ENCODE results near the gene FOXI1.

FOXI1 gene

DNA sequence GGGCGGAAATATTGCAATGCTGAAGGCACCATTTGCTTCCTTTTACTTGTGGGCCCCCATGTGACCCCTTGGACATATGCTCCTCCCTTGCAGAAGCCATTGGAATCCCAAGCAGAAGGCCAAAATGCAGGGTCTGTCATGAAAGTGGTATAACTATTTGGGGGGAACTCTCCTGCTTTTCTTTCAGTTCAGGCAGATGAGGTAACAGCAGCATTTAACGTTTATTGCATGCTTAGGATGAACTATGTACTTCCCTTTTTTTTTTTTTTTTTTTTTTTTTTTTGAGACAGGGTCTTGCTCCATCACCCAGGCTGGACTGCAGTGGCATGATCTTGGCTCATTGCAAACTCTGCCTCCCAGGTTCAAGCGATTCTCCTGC is 7.8 kb downstream of the FOXI1 start:
- TF ChIP-seq RARB (CRISPR knock-in tag; IDR thresholded peaks at IDR 0.05) (no peak), ZFP3 (CRISPR knock-in tag; IDR thresholded peaks at IDR 0.05) (no peak), GLIS3 (CRISPR knock-in tag; IDR thresholded peaks at IDR 0.05) (no peak), PPARA (CRISPR knock-in tag; IDR thresholded peaks at IDR 0.05; ENCODE audit: borderline replicate concordance) (no peak), ZC3H10 (CRISPR knock-in tag; IDR thresholded peaks at IDR 0.05) (no peak), ESRRG (CRISPR knock-in tag; IDR thresholded peaks at IDR 0.05) (no peak), ZNF8 (CRISPR knock-in tag; IDR thresholded peaks at IDR 0.05) (no peak), ZNF565 (CRISPR knock-in tag; conservative IDR thresholded peaks at IDR 0.05; ENCODE audit: low read depth) (no peak), ARNTL (CRISPR knock-in tag; IDR thresholded peaks at IDR 0.05; ENCODE audit: borderline replicate concordance, low read depth) (no peak), TOX (CRISPR knock-in tag; IDR thresholded peaks at IDR 0.05; ENCODE audit: borderline replicate concordance) (no peak), CSDC2 (CRISPR knock-in tag; IDR thresholded peaks at IDR 0.05) (no peak), OSR1 (CRISPR knock-in tag; IDR thresholded peaks at IDR 0.05) (no peak)
- TF ChIP-seq, protein P1, sequence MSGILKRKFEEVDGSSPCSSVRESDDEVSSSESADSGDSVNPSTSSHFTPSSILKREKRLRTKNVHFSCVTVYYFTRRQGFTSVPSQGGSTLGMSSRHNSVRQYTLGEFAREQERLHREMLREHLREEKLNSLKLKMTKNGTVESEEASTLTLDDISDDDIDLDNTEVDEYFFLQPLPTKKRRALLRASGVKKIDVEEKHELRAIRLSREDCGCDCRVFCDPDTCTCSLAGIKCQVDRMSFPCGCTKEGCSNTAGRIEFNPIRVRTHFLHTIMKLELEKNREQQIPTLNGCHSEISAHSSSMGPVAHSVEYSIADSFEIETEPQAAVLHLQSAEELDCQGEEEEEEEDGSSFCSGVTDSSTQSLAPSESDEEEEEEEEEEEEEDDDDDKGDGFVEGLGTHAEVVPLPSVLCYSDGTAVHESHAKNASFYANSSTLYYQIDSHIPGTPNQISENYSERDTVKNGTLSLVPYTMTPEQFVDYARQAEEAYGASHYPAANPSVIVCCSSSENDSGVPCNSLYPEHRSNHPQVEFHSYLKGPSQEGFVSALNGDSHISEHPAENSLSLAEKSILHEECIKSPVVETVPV (CRISPR knock-in tag; IDR thresholded peaks at IDR 0.05), result no peak
- TF ChIP-seq, protein P2, sequence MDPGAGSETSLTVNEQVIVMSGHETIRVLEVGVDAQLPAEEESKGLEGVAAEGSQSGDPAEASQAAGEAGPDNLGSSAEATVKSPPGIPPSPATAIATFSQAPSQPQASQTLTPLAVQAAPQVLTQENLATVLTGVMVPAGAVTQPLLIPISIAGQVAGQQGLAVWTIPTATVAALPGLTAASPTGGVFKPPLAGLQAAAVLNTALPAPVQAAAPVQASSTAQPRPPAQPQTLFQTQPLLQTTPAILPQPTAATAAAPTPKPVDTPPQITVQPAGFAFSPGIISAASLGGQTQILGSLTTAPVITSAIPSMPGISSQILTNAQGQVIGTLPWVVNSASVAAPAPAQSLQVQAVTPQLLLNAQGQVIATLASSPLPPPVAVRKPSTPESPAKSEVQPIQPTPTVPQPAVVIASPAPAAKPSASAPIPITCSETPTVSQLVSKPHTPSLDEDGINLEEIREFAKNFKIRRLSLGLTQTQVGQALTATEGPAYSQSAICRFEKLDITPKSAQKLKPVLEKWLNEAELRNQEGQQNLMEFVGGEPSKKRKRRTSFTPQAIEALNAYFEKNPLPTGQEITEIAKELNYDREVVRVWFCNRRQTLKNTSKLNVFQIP (CRISPR knock-in tag; IDR thresholded peaks at IDR 0.05; ENCODE audit: borderline replicate concordance, low read depth), result no peak
- TF ChIP-seq, protein P3, sequence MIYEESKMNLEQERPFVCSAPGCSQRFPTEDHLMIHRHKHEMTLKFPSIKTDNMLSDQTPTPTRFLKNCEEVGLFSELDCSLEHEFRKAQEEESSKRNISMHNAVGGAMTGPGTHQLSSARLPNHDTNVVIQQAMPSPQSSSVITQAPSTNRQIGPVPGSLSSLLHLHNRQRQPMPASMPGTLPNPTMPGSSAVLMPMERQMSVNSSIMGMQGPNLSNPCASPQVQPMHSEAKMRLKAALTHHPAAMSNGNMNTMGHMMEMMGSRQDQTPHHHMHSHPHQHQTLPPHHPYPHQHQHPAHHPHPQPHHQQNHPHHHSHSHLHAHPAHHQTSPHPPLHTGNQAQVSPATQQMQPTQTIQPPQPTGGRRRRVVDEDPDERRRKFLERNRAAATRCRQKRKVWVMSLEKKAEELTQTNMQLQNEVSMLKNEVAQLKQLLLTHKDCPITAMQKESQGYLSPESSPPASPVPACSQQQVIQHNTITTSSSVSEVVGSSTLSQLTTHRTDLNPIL (CRISPR knock-in tag; IDR thresholded peaks at IDR 0.05; ENCODE audit: low read depth), result no peak
- no peak for ATAC-seq

DNA sequence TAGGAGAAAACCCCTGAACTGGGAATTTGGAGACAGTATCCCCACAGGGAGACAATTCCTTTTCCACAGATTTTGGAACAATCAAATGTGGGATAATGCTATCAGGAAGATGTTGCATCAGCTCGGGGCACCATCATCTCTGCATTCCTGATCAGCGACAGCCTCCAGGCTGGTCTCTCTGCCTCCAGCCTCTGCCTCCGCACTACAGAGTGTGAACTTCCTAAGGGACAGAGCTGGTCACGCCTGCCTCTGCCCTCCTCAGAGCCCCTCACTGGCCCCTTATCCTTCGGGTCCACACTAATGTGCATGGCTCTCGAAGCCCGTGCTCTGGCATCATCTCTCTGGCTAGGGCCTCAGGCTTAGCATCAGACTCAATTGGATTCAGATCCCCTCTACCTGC is 8.6 kb downstream of the FOXI1 start:
- ATAC-seq, result no peak
- TF ChIP-seq SNAI2 (CRISPR knock-in tag; IDR thresholded peaks at IDR 0.05) (no peak), GLIS3 (CRISPR knock-in tag; IDR thresholded peaks at IDR 0.05) (no peak), CSDC2 (CRISPR knock-in tag; IDR thresholded peaks at IDR 0.05) (no peak)
- TF ChIP-seq, protein P3 (CRISPR knock-in tag; IDR thresholded peaks at IDR 0.05; ENCODE audit: low read depth), result no peak
- TF ChIP-seq, protein P4, sequence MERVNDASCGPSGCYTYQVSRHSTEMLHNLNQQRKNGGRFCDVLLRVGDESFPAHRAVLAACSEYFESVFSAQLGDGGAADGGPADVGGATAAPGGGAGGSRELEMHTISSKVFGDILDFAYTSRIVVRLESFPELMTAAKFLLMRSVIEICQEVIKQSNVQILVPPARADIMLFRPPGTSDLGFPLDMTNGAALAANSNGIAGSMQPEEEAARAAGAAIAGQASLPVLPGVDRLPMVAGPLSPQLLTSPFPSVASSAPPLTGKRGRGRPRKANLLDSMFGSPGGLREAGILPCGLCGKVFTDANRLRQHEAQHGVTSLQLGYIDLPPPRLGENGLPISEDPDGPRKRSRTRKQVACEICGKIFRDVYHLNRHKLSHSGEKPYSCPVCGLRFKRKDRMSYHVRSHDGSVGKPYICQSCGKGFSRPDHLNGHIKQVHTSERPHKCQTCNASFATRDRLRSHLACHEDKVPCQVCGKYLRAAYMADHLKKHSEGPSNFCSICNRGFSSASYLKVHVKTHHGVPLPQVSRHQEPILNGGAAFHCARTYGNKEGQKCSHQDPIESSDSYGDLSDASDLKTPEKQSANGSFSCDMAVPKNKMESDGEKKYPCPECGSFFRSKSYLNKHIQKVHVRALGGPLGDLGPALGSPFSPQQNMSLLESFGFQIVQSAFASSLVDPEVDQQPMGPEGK (CRISPR knock-in tag; IDR thresholded peaks at IDR 0.05; ENCODE audit: borderline replicate concordance), result no peak

DNA sequence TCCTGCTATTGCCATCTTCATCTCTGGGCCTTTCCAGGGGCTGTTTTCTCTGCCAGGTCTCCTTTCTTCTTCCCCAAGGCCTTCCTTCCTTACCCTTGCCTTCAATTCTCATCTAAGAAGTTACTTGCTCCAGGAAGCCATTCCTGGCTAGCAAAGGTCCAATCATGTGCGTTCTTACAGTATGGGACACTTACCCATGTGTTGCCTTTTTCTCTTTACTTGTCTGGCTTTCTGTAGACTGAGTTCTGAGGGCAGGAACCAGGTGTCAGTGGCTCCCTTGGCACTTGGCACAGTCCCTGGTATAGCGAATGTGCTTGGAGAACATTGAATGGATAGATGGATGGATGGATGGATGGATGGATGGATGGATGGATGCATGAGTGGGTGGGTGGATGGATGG is 10.2 kb downstream of the FOXI1 start:
- no peak for ATAC-seq
- TF ChIP-seq ISL1 (CRISPR knock-in tag; IDR thresholded peaks at IDR 0.05) (no peak), CSDC2 (CRISPR knock-in tag; IDR thresholded peaks at IDR 0.05) (no peak), ZNF565 (CRISPR knock-in tag; conservative IDR thresholded peaks at IDR 0.05; ENCODE audit: low read depth) (no peak), BACH2 (CRISPR knock-in tag; IDR thresholded peaks at IDR 0.05; ENCODE audit: borderline replicate concordance) (no peak), TCF4 (CRISPR knock-in tag; IDR thresholded peaks at IDR 0.05; ENCODE audit: borderline replicate concordance) (no peak), SNAI2 (CRISPR knock-in tag; IDR thresholded peaks at IDR 0.05) (no peak), GLIS3 (CRISPR knock-in tag; IDR thresholded peaks at IDR 0.05) (no peak), ZFP30 (CRISPR knock-in tag; IDR thresholded peaks at IDR 0.05) (no peak), PPARA (CRISPR knock-in tag; IDR thresholded peaks at IDR 0.05; ENCODE audit: borderline replicate concordance) (no peak), RARB (CRISPR knock-in tag; IDR thresholded peaks at IDR 0.05) (no peak), ZNF70 (CRISPR knock-in tag; IDR thresholded peaks at IDR 0.05) (no peak)
- TF ChIP-seq, protein P4 (CRISPR knock-in tag; IDR thresholded peaks at IDR 0.05; ENCODE audit: borderline replicate concordance), result no peak
- TF ChIP-seq, protein P2 (CRISPR knock-in tag; IDR thresholded peaks at IDR 0.05; ENCODE audit: borderline replicate concordance, low read depth), result no peak
- TF ChIP-seq, protein P5, sequence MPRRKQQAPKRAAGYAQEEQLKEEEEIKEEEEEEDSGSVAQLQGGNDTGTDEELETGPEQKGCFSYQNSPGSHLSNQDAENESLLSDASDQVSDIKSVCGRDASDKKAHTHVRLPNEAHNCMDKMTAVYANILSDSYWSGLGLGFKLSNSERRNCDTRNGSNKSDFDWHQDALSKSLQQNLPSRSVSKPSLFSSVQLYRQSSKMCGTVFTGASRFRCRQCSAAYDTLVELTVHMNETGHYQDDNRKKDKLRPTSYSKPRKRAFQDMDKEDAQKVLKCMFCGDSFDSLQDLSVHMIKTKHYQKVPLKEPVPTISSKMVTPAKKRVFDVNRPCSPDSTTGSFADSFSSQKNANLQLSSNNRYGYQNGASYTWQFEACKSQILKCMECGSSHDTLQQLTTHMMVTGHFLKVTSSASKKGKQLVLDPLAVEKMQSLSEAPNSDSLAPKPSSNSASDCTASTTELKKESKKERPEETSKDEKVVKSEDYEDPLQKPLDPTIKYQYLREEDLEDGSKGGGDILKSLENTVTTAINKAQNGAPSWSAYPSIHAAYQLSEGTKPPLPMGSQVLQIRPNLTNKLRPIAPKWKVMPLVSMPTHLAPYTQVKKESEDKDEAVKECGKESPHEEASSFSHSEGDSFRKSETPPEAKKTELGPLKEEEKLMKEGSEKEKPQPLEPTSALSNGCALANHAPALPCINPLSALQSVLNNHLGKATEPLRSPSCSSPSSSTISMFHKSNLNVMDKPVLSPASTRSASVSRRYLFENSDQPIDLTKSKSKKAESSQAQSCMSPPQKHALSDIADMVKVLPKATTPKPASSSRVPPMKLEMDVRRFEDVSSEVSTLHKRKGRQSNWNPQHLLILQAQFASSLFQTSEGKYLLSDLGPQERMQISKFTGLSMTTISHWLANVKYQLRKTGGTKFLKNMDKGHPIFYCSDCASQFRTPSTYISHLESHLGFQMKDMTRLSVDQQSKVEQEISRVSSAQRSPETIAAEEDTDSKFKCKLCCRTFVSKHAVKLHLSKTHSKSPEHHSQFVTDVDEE (CRISPR knock-in tag; IDR thresholded peaks at IDR 0.05), result no peak
